ENCODE results near the gene VSTM2B.
"Not testable (repeated sequence)": the region's sequence is repeated elsewhere in the genome, so short reads cannot be mapped to it uniquely, and the experiment has no call there.

The VSTM2B gene

GRCh38 chr19:29547981-29548380, 22.2 kb downstream of the VSTM2B start:
- DNase-seq, result no peak

- DNase-seq, result no peak
Observed at GRCh38 chr19:29548483-29549085, 22.8 kb downstream of the VSTM2B start.

GRCh38 chr19:29549105-29550070, 23.6 kb downstream of the VSTM2B start:
- DNase-seq, result no peak

GRCh38 chr19:29550896-29551295, 25.1 kb downstream of the VSTM2B start:
- no peak for DNase-seq

GRCh38 chr19:29551774-29552173, 26.0 kb downstream of the VSTM2B start:
- DNase-seq, result no peak

GRCh38 chr19:29552454-29553280, 26.9 kb downstream of the VSTM2B start:
- no peak for DNase-seq

GRCh38 chr19:29554149-29554548, 28.4 kb downstream of the VSTM2B start:
- DNase-seq, result no peak

GRCh38 chr19:29559110-29559509, 33.3 kb downstream of the VSTM2B start:
- DNase-seq, result not testable (repeated sequence)

- DNase-seq, result no peak
Observed at GRCh38 chr19:29559743-29560142, 33.9 kb downstream of the VSTM2B start.

GRCh38 chr19:29560313-29561075, 34.7 kb downstream of the VSTM2B start:
- DNase-seq, result no peak

- no peak for DNase-seq
Observed at GRCh38 chr19:29561601-29562000, 35.8 kb downstream of the VSTM2B start.

GRCh38 chr19:29562299-29563297, 36.8 kb downstream of the VSTM2B start:
- DNase-seq, result no peak

GRCh38 chr19:29563486-29564101, 37.8 kb downstream of the VSTM2B start:
- DNase-seq, result no peak

GRCh38 chr19:29564574-29565005, 38.8 kb downstream of the VSTM2B start:
- DNase-seq, result no peak

- no peak for DNase-seq
Observed at GRCh38 chr19:29565171-29565570, 39.4 kb downstream of the VSTM2B start.

GRCh38 chr19:29566496-29567054, 40.8 kb downstream of the VSTM2B start:
- DNase-seq, result no peak

- no peak for DNase-seq
Observed at GRCh38 chr19:29567366-29567915, 41.6 kb downstream of the VSTM2B start.

- no peak for DNase-seq
Observed at GRCh38 chr19:29568036-29569025, 42.5 kb downstream of the VSTM2B start.

Measured in right forelimb (tissue), 1 donor.